Subcutaneous abdominal adipose tissue (tissue), 5 donors: ENCODE results near the gene PCDH9.

Source experiments
- H3K27ac ChIP-seq: one replicate; pipeline ENCODE4 v1.7.0; 2013; ENCODE audit warnings: low read depth, mild to moderate bottlenecking, inconsistent platforms, low read length, moderate library complexity
- H3K27me3 ChIP-seq, 5 donors: one replicate each; pipeline ENCODE4 v1.7.0; 2013; ENCODE audit warnings: low read length in 5 of 5, inconsistent platforms in 1 of 5; ENCODE audit not compliant: control insufficient read depth in 5 of 5, insufficient read depth in 4 of 5
- H3K36me3 ChIP-seq, 5 donors: one replicate each; pipeline ENCODE4 v1.7.0; 2013; ENCODE audit warnings: low read length in 5 of 5; ENCODE audit not compliant: control insufficient read depth in 5 of 5, insufficient read depth in 5 of 5
- H3K4me1 ChIP-seq, 5 donors: one replicate each; pipeline ENCODE4 v1.7.0; 2013; ENCODE audit warnings: low read length in 5 of 5, mild to moderate bottlenecking in 3 of 5, moderate library complexity in 1 of 5; ENCODE audit not compliant: control insufficient read depth in 5 of 5, insufficient read depth in 5 of 5
- H3K4me3 ChIP-seq, 5 donors: one replicate each; pipeline ENCODE4 v1.7.0; 2013; ENCODE audit warnings: low read length in 5 of 5, low read depth in 1 of 5
- H3K9ac ChIP-seq, 5 donors: one replicate each; pipeline ENCODE4 v1.7.0; 2013; ENCODE audit warnings: low read length in 5 of 5, mild to moderate bottlenecking in 4 of 5, moderate library complexity in 3 of 5
- H3K9me3 ChIP-seq, 5 donors: one replicate each; pipeline ENCODE4 v1.7.0; 2013; ENCODE audit warnings: low read length in 5 of 5; ENCODE audit not compliant: control insufficient read depth in 5 of 5
- donor health status: healthy.
- donor health status: healthy.
- donor health status: healthy.
- donor health status: healthy.
- donor health status: healthy.

The PCDH9 gene

GRCh38 chr13:66661336-66661735 lies 568.8 kb downstream of the PCDH9 start:
- peaks cover 0 to 16% (median 9%) of the 10 kb centered on the region in 5 donors for H3K4me1 ChIP-seq
- H3K27me3 ChIP-seq: no peaks in the 10 kb centered on the region
- no peaks in the 10 kb centered on the region for H3K36me3 ChIP-seq
- no peaks in the 10 kb centered on the region for H3K9me3 ChIP-seq
- H3K27ac ChIP-seq: no peak overlapping the region
- no peak overlapping the region for H3K9ac ChIP-seq
- H3K4me3 ChIP-seq: no peak overlapping the region

- H3K36me3 ChIP-seq: no peaks in the 10 kb centered on the region
- H3K9ac ChIP-seq: no peak overlapping the region
- H3K9me3 ChIP-seq: no peaks in the 10 kb centered on the region
- no peak overlapping the region for H3K4me3 ChIP-seq
- no peaks in the 10 kb centered on the region for H3K27me3 ChIP-seq
- peaks cover 0 to 16% (median 9%) of the 10 kb centered on the region in 5 donors for H3K4me1 ChIP-seq
- H3K27ac ChIP-seq: no peak overlapping the region
These were observed 569.7 kb downstream of the PCDH9 start for GRCh38 chr13:66660468-66660813.

GRCh38 chr13:66659701-66660467 lies 570.3 kb downstream of the PCDH9 start:
- Histone ChIP-seq H3K36me3 (no peaks in the 10 kb centered on the region), H3K9ac (no peak overlapping the region), H3K4me1 (peaks cover 0 to 16% (median 9%) of the 10 kb centered on the region in 5 donors), H3K27ac (no peak overlapping the region), H3K27me3 (no peaks in the 10 kb centered on the region), H3K9me3 (no peaks in the 10 kb centered on the region), H3K4me3 (no peak overlapping the region)

- no peaks in the 10 kb centered on the region for H3K27me3 ChIP-seq
- no peaks in the 10 kb centered on the region for H3K36me3 ChIP-seq
- H3K4me3 ChIP-seq: no peak overlapping the region
- H3K27ac ChIP-seq: no peak overlapping the region
- no peak overlapping the region for H3K9ac ChIP-seq
- H3K9me3 ChIP-seq: no peaks in the 10 kb centered on the region
- H3K4me1 ChIP-seq: peaks cover 0 to 16% (median 9%) of the 10 kb centered on the region in 5 donors
These were observed 570.9 kb downstream of the PCDH9 start for GRCh38 chr13:66659286-66659685.

GRCh38 chr13:66657165-66657881 lies 572.8 kb downstream of the PCDH9 start:
- Histone ChIP-seq H3K36me3 (no peaks in the 10 kb centered on the region), H3K9ac (no peak overlapping the region), H3K4me1 (peaks cover 0 to 16% (median 9%) of the 10 kb centered on the region in 5 donors), H3K27me3 (no peaks in the 10 kb centered on the region), H3K9me3 (no peaks in the 10 kb centered on the region), H3K27ac (no peak overlapping the region), H3K4me3 (no peak overlapping the region)

GRCh38 chr13:66655847-66656454 lies 574.2 kb downstream of the PCDH9 start:
- no peak overlapping the region for H3K4me3 ChIP-seq
- no peaks in the 10 kb centered on the region for H3K27me3 ChIP-seq
- no peaks in the 10 kb centered on the region for H3K9me3 ChIP-seq
- no peak overlapping the region for H3K9ac ChIP-seq
- H3K36me3 ChIP-seq: no peaks in the 10 kb centered on the region
- H3K27ac ChIP-seq: no peak overlapping the region
- peaks cover 0 to 16% (median 9%) of the 10 kb centered on the region in 5 donors for H3K4me1 ChIP-seq

GRCh38 chr13:66644855-66645460 lies 585.2 kb downstream of the PCDH9 start:
- Histone ChIP-seq H3K36me3 (no peaks in the 10 kb centered on the region), H3K27ac (no peak overlapping the region), H3K4me3 (no peak overlapping the region), H3K27me3 (no peaks in the 10 kb centered on the region), H3K9ac (no peak overlapping the region), H3K4me1 (no peaks in the 10 kb centered on the region), H3K9me3 (no peaks in the 10 kb centered on the region)

GRCh38 chr13:66640231-66640630 lies 589.9 kb downstream of the PCDH9 start:
- Histone ChIP-seq H3K27ac (no peak overlapping the region), H3K36me3 (no peaks in the 10 kb centered on the region), H3K4me3 (no peak overlapping the region), H3K27me3 (no peaks in the 10 kb centered on the region), H3K4me1 (no peaks in the 10 kb centered on the region), H3K9me3 (no peaks in the 10 kb centered on the region), H3K9ac (no peak overlapping the region)

- Histone ChIP-seq H3K9me3 (no peaks in the 10 kb centered on the region), H3K36me3 (no peaks in the 10 kb centered on the region), H3K27ac (no peak overlapping the region), H3K9ac (no peak overlapping the region), H3K27me3 (no peaks in the 10 kb centered on the region), H3K4me1 (no peaks in the 10 kb centered on the region), H3K4me3 (no peak overlapping the region)
These were observed 591.1 kb downstream of the PCDH9 start for GRCh38 chr13:66639044-66639443.

GRCh38 chr13:66635526-66635925 lies 594.6 kb downstream of the PCDH9 start:
- Histone ChIP-seq H3K9ac (no peak overlapping the region), H3K27me3 (no peaks in the 10 kb centered on the region), H3K27ac (no peak overlapping the region), H3K36me3 (no peaks in the 10 kb centered on the region), H3K9me3 (no peaks in the 10 kb centered on the region), H3K4me1 (no peaks in the 10 kb centered on the region), H3K4me3 (no peak overlapping the region)
